Liver (tissue), 9 donors: ENCODE measurements around the gene CD164L2. TPM values are rescaled to one million over a fixed set of nuclear protein-coding genes. Genes with fewer than 3 reads are reported as not detected.

Experiments
- DNase-seq: peaks from one replicate; pipeline ENCODE4 v3.0.0-alpha.2; 2017; ENCODE audit warnings: low spot score
- H3K27ac ChIP-seq, 2 donors: one replicate each; pipeline ENCODE4 v1.7.0; 2013; ENCODE audit warnings: inconsistent platforms in 2 of 2, low read length in 2 of 2, control low read depth in 1 of 2, low read depth in 1 of 2, mild to moderate bottlenecking in 1 of 2
- H3K27me3 ChIP-seq, 4 donors: one replicate each; pipeline versions ENCODE4 v1.6.1 to v1.7.0; 2013; ENCODE audit warnings: low read length in 3 of 4, inconsistent platforms in 1 of 4, mild to moderate bottlenecking in 1 of 4, moderate library complexity in 1 of 4; ENCODE audit not compliant: control insufficient read depth in 4 of 4, insufficient read depth in 4 of 4
- H3K36me3 ChIP-seq, 4 donors: one replicate each; pipeline versions ENCODE4 v1.6.1 to v1.7.0; 2013; ENCODE audit warnings: low read length in 3 of 4, mild to moderate bottlenecking in 3 of 4, low read depth in 1 of 4, moderate library complexity in 1 of 4; ENCODE audit not compliant: control insufficient read depth in 4 of 4, insufficient read depth in 3 of 4
- H3K4me1 ChIP-seq, 4 donors: one replicate each; pipeline versions ENCODE4 v1.6.1 to v1.7.0; 2013; ENCODE audit warnings: low read length in 3 of 4, mild to moderate bottlenecking in 3 of 4, moderate library complexity in 1 of 4; ENCODE audit not compliant: control insufficient read depth in 4 of 4, insufficient read depth in 4 of 4
- H3K4me3 ChIP-seq, 3 donors: one replicate each; pipeline versions ENCODE4 v1.6.1 to v1.7.0; 2013; ENCODE audit warnings: low read length in 3 of 3, control low read depth in 1 of 3, low read depth in 1 of 3, mild to moderate bottlenecking in 1 of 3
- H3K9ac ChIP-seq, 2 donors: one replicate each; pipeline ENCODE4 v1.7.0; 2013; ENCODE audit warnings: low read length in 2 of 2, mild to moderate bottlenecking in 2 of 2, moderate library complexity in 2 of 2, control low read depth in 1 of 2, low read depth in 1 of 2
- H3K9me3 ChIP-seq, 4 donors: one replicate each; pipeline versions ENCODE4 v1.6.1 to v1.7.0; 2013; ENCODE audit warnings: low read length in 3 of 4; ENCODE audit not compliant: control insufficient read depth in 4 of 4
- ATF3 ChIP-seq: IDR thresholded peaks from 2 replicates; pipeline ENCODE4 v1.6.1; 2016; ENCODE audit warnings: antibody characterized with exemption
- FOXA1 ChIP-seq: IDR thresholded peaks from 2 replicates; pipeline ENCODE4 v1.6.1; 2016; ENCODE audit warnings: antibody characterized with exemption
- FOXA2 ChIP-seq: IDR thresholded peaks from 2 replicates; pipeline ENCODE4 v1.6.1; 2016; ENCODE audit warnings: antibody characterized with exemption
- GABPA ChIP-seq, 2 donors: IDR thresholded peaks in 1 of 2; conservative IDR thresholded peaks in 1 of 2; 2 replicates each; pipeline ENCODE4 v1.6.1; 2016; ENCODE audit warnings: antibody characterized with exemption in 2 of 2, mild to moderate bottlenecking in 1 of 2, moderate library complexity in 1 of 2
- HNF4G ChIP-seq: IDR thresholded peaks from 2 replicates; pipeline ENCODE4 v1.6.1; 2016; ENCODE audit warnings: antibody characterized with exemption
- MAX ChIP-seq: IDR thresholded peaks from 2 replicates; pipeline ENCODE4 v1.6.1; 2016; ENCODE audit warnings: antibody characterized with exemption
- NR2F2 ChIP-seq: IDR thresholded peaks from 2 replicates; pipeline ENCODE4 v1.6.1; 2016; ENCODE audit warnings: antibody characterized with exemption
- RXRA ChIP-seq, 2 donors: IDR thresholded peaks; 2 replicates each; pipeline ENCODE4 v1.6.1; 2017 to 2018; ENCODE audit warnings: antibody characterized with exemption in 2 of 2, mild to moderate bottlenecking in 1 of 2
- SP1 ChIP-seq: IDR thresholded peaks from 2 replicates; pipeline ENCODE4 v1.6.1; 2018; ENCODE audit warnings: antibody characterized with exemption, mild to moderate bottlenecking
- TAF1 ChIP-seq: conservative IDR thresholded peaks from 2 replicates; pipeline ENCODE4 v1.6.1; 2016; ENCODE audit warnings: antibody characterized with exemption, mild to moderate bottlenecking
- YY1 ChIP-seq: IDR thresholded peaks from 2 replicates; pipeline ENCODE4 v1.6.1; 2016; ENCODE audit warnings: antibody characterized with exemption, mild to moderate bottlenecking
- WGBS: extraction: QIAGEN DNeasy Blood & Tissue Kit; methylation state at CpG from one replicate; pipeline ENCODE4 v1.1.7; 2013; 5-methylcytosine and 5-hydroxymethylcytosine counted together
- polyA plus RNA-seq, 2 donors: library from polyadenylated mRNA; stranded (reverse) in 1 of 2; unstranded in 1 of 2; fragments of 200-250 nt in 1 of 2; fragments of >200 nt in 1 of 2; fragmentation: Nextera tagmentation in 1 of 2; extraction: Ambion mirVana in 1 of 2; gene quantifications; one replicate each; pipeline versions ENCODE4 v1.2.1 to v1.2.3, GENCODE V29; 2013 to 2015
- total RNA-seq, 2 donors: library from RNA; depleted of rRNA; stranded (reverse); fragments of >200 nt; gene quantifications; one replicate each; pipeline ENCODE4 v1.2.3, GENCODE V29; 2014
- TF ChIP-seq, protein P1 (sequence below): IDR thresholded peaks from 2 replicates; pipeline ENCODE4 v1.6.1; 2016; ENCODE audit warnings: antibody characterized with exemption
- TF ChIP-seq, protein P2 (sequence below): fragments of 150-350 bp; IDR thresholded peaks from 2 replicates; pipeline ENCODE4 v1.5.1; 2017; ENCODE audit warnings: improper control_type of control experiment, low read depth, low read length; ENCODE audit not compliant: missing input control
- donor health status: healthy.
- donor health status: healthy.
- donor health status: healthy.
- donor health status: healthy.
- donor health status: healthy.

CD164L2 gene
- total and polyA plus RNA-seq, 4 donors: not detected

- WGBS: 72% methylated on average over 4 of the region's 4 CpGs
- no peaks in the 10 kb centered on the region for H3K9me3 ChIP-seq
- DNase-seq: no peak
- H3K36me3 ChIP-seq: no peaks in the 10 kb centered on the region
- H3K9ac ChIP-seq: peak within 1 kb of the TSS in 1 of 2 donors; percentile 9
- no peaks in the 10 kb centered on the region for H3K4me1 ChIP-seq
- TF ChIP-seq HNF4G (no peak), FOXA2 (no peak), NR2F2 (no peak), GABPA (IDR thresholded peaks at IDR 0.05 in 1 of 2, conservative IDR thresholded peaks at IDR 0.05 in 1 of 2) (no peak), TAF1 (no peak), MAX (no peak), SP1 (no peak), YY1 (no peak), FOXA1 (no peak)
- TF ChIP-seq, protein P1, sequence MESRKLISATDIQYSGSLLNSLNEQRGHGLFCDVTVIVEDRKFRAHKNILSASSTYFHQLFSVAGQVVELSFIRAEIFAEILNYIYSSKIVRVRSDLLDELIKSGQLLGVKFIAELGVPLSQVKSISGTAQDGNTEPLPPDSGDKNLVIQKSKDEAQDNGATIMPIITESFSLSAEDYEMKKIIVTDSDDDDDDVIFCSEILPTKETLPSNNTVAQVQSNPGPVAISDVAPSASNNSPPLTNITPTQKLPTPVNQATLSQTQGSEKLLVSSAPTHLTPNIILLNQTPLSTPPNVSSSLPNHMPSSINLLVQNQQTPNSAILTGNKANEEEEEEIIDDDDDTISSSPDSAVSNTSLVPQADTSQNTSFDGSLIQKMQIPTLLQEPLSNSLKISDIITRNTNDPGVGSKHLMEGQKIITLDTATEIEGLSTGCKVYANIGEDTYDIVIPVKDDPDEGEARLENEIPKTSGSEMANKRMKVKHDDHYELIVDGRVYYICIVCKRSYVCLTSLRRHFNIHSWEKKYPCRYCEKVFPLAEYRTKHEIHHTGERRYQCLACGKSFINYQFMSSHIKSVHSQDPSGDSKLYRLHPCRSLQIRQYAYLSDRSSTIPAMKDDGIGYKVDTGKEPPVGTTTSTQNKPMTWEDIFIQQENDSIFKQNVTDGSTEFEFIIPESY: no peak
- TF ChIP-seq, protein P2, sequence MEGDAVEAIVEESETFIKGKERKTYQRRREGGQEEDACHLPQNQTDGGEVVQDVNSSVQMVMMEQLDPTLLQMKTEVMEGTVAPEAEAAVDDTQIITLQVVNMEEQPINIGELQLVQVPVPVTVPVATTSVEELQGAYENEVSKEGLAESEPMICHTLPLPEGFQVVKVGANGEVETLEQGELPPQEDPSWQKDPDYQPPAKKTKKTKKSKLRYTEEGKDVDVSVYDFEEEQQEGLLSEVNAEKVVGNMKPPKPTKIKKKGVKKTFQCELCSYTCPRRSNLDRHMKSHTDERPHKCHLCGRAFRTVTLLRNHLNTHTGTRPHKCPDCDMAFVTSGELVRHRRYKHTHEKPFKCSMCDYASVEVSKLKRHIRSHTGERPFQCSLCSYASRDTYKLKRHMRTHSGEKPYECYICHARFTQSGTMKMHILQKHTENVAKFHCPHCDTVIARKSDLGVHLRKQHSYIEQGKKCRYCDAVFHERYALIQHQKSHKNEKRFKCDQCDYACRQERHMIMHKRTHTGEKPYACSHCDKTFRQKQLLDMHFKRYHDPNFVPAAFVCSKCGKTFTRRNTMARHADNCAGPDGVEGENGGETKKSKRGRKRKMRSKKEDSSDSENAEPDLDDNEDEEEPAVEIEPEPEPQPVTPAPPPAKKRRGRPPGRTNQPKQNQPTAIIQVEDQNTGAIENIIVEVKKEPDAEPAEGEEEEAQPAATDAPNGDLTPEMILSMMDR: no peak
- H3K4me3 ChIP-seq: peak within 1 kb of the TSS; percentile 10 to 35 (median 33)
- H3K27me3 ChIP-seq: no peaks in the 10 kb centered on the region
- H3K27ac ChIP-seq: peak within 1 kb of the TSS; percentile 31 to 54
Observed at GRCh38 chr1:27374362-27375086, 8.6 kb downstream of the CD164L2 start, which contains the start of gene FCN3. Gene FCN3 (minus strand): TSS chr1:27374824. CDS start chr1:27374818, 6 bp downstream.

DNA sequence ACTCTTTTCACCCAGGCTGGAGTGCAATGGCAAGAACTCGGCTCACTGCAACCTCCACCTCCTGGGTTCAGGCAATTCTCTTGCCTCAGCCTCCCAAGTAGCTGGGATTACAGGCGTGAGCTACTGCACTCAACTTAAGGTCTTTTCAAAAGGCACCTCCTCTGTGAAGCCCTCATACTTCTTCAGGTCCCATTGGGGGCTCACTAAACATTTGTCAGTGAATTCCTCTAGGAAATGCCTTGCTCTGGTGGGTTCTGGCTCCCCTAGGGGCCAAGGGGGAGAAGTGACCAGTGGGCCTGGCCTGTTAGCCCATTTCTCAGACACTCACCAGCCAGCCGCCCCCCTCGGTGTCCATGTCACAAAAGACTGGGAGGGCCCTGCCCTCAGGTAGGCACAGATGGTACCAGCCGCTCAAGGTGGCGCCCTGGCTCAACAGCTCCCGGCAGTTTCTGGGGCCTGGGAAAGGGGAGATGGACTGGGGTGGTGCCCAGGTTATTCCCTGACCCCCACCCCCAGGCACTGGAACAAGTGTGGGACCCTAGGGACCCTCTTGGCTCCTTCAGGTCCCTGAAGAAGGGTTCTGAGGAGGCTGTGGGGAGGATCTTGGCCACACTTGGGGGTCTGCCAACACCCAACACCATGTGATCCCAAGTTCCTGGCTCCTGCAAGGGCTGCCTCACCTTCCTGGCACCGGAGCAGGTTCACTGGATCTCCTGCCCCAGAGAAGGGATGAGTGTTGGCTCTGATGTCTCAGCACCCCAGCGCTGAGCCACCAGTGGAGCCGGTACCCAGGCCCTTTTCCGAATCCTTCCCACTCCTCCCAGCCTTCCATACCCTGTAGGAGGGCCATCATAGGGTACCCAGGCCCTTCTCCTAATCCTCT, 10.1 kb downstream of the CD164L2 start:
- H3K4me3 ChIP-seq: peak overlapping the region in 2 of 3 donors; percentile 11 to 23
- H3K36me3 ChIP-seq: no peaks in the 10 kb centered on the region
- DNase-seq: no peak
- peaks cover 0 to 6% (median 0%) of the 10 kb centered on the region in 4 donors for H3K4me1 ChIP-seq
- peak overlapping the region in 1 of 2 donors; percentile 9 for H3K9ac ChIP-seq
- WGBS: 84% methylated on average over 11 of the region's 11 CpGs
- H3K9me3 ChIP-seq: no peaks in the 10 kb centered on the region
- H3K27ac ChIP-seq: peak overlapping the region; percentile 31 to 54
- H3K27me3 ChIP-seq: no peaks in the 10 kb centered on the region
- TF ChIP-seq ATF3: no peak
- no peak for TF ChIP-seq FOXA1
- TF ChIP-seq, protein P1: no peak
- TF ChIP-seq RXRA (IDR thresholded peaks at IDR 0.05): no peak
- TF ChIP-seq SP1: no peak
